SU-DHL-6 (cell line): ENCODE data around the gene CARD11.

Experiments
- H2AFZ ChIP-seq: fragments of 200-600 bp; sonication (generic); 2 replicates; pipeline ENCODE4 v1.6.1; 2014; ENCODE audit warnings: low read depth, mild to moderate bottlenecking, moderate library complexity, mixed read lengths, antibody characterized with exemption, low read length; ENCODE audit not compliant: severe bottlenecking
- H3F3A ChIP-seq: fragments of 200-600 bp; shearing (Covaris generic); 2 replicates; pipeline ENCODE4 v1.6.0; 2016; ENCODE audit warnings: antibody characterized with exemption, mild to moderate bottlenecking; ENCODE audit not compliant: insufficient read depth
- H3K27ac ChIP-seq: fragments of 200-600 bp; sonication (generic); 2 replicates; pipeline ENCODE4 v1.5.1; 2016; ENCODE audit warnings: low read depth, mild to moderate bottlenecking, low read length, moderate library complexity, mixed read lengths
- H3K27me3 ChIP-seq: fragments of 200-600 bp; sonication (generic), shearing (Covaris generic); 2 replicates; pipeline ENCODE4 v1.6.0; 2014; ENCODE audit warnings: mild to moderate bottlenecking, low read length
- H3K36me3 ChIP-seq: fragments of 200-600 bp; sonication (generic); 2 replicates; pipeline ENCODE4 v1.6.1; 2014; ENCODE audit warnings: mild to moderate bottlenecking, low read length, mixed read lengths
- H3K4me2 ChIP-seq: fragments of 300-600, 200-600 bp; shearing (Covaris generic), sonication (generic); 2 replicates; pipeline ENCODE4 v1.6.0; 2014; ENCODE audit warnings: low read length, low read depth, mild to moderate bottlenecking; ENCODE audit not compliant: poor library complexity, severe bottlenecking
- H3K4me3 ChIP-seq: fragments of 200-600 bp; sonication (generic); 2 replicates; pipeline ENCODE4 v1.5.1; 2014; ENCODE audit warnings: antibody characterized with exemption, low read length, mild to moderate bottlenecking, mixed read lengths; ENCODE audit not compliant: insufficient read depth, poor library complexity, severe bottlenecking
- H3K79me2 ChIP-seq: fragments of 200-600 bp; sonication (generic); 2 replicates; pipeline ENCODE4 v1.6.1; 2014; ENCODE audit warnings: mild to moderate bottlenecking, low read length, moderate library complexity; ENCODE audit not compliant: insufficient read depth
- H3K9ac ChIP-seq: fragments of 200-600 bp; sonication (generic); 2 replicates; pipeline ENCODE4 v1.7.0; 2014; ENCODE audit warnings: mild to moderate bottlenecking, low read length
- H3K9me2 ChIP-seq: fragments of 200-600 bp; sonication (generic); replicated peaks from 2 replicates; pipeline ENCODE4 v1.6.1; 2014; ENCODE audit warnings: low read length; ENCODE audit not compliant: insufficient read depth
- H3K9me3 ChIP-seq: fragments of 200-600 bp; sonication (generic); 2 replicates; pipeline ENCODE4 v1.6.1; 2014; ENCODE audit warnings: low read length, mixed read lengths; ENCODE audit not compliant: insufficient read depth
- H4K20me1 ChIP-seq: fragments of 200-600 bp; sonication (generic); 2 replicates; pipeline ENCODE4 v1.6.1; 2014; ENCODE audit warnings: low read depth, mild to moderate bottlenecking, antibody characterized with exemption, low read length, moderate library complexity, mixed read lengths
- CTCF ChIP-seq: fragments of 200-600 bp; sonication (generic); IDR thresholded peaks from one replicate; pipeline ENCODE4 v1.5.1; 2017; ENCODE audit warnings: antibody characterized with exemption, mild to moderate bottlenecking, low read length, moderate library complexity; ENCODE audit not compliant: insufficient read depth, poor library complexity, severe bottlenecking
- EZH2phosphoT487 ChIP-seq: fragments of 200-600 bp; sonication (generic), shearing (Covaris generic); conservative IDR thresholded peaks from 2 replicates; pipeline ENCODE4 v1.6.1; 2018; ENCODE audit warnings: mild to moderate bottlenecking, antibody characterized with exemption, low read length, moderate library complexity, mixed read lengths

The CARD11 gene

GRCh38 chr7:2909043-2909442, 134.6 kb downstream of the CARD11 start:
- H3K36me3 ChIP-seq, result no peaks in the 10 kb centered on the region
- no peak overlapping the region for H3K27ac ChIP-seq
- no peak overlapping the region for H3K4me2 ChIP-seq
- H2AFZ ChIP-seq, result no peak overlapping the region
- no peaks in the 10 kb centered on the region for H3K27me3 ChIP-seq
- H3K9ac ChIP-seq, result no peak overlapping the region
- no peaks in the 10 kb centered on the region for H3K9me2 ChIP-seq
- H4K20me1 ChIP-seq, result no peaks in the 10 kb centered on the region
- H3K79me2 ChIP-seq, result no peaks in the 10 kb centered on the region
- H3F3A ChIP-seq, result no peaks in the 10 kb centered on the region
- H3K4me3 ChIP-seq, result no peak overlapping the region
- no peaks in the 10 kb centered on the region for H3K9me3 ChIP-seq
- TF ChIP-seq CTCF, result no peak
- TF ChIP-seq EZH2phosphoT487, result no peak

- Histone ChIP-seq H3K27ac (peak overlapping the region; percentile 57), H3F3A (no peaks in the 10 kb centered on the region), H3K36me3 (no peaks in the 10 kb centered on the region), H3K4me2 (peak overlapping the region; percentile 7), H3K9ac (peak overlapping the region; percentile 0; the same call in 1 of the 2 replicates), H3K79me2 (no peaks in the 10 kb centered on the region), H3K9me3 (no peaks in the 10 kb centered on the region), H4K20me1 (no peaks in the 10 kb centered on the region), H2AFZ (no peak overlapping the region), H3K4me3 (no peak overlapping the region), H3K9me2 (no peaks in the 10 kb centered on the region), H3K27me3 (no peaks in the 10 kb centered on the region)
- TF ChIP-seq EZH2phosphoT487, result no peak
- TF ChIP-seq CTCF, result no peak
Measured at GRCh38 chr7:2908103-2908683, 135.5 kb downstream of the CARD11 start.

- H4K20me1 ChIP-seq, result no peaks in the 10 kb centered on the region
- H3K27me3 ChIP-seq, result no peaks in the 10 kb centered on the region
- H3F3A ChIP-seq, result no peaks in the 10 kb centered on the region
- H3K27ac ChIP-seq, result no peak overlapping the region
- H3K9me2 ChIP-seq, result no peaks in the 10 kb centered on the region
- no peaks in the 10 kb centered on the region for H3K9me3 ChIP-seq
- TF ChIP-seq CTCF (no peak), EZH2phosphoT487 (no peak)
- no peaks in the 10 kb centered on the region for H3K36me3 ChIP-seq
- H3K4me2 ChIP-seq, result no peak overlapping the region
- H3K4me3 ChIP-seq, result no peak overlapping the region
- H2AFZ ChIP-seq, result no peak overlapping the region
- H3K79me2 ChIP-seq, result no peaks in the 10 kb centered on the region
- no peak overlapping the region for H3K9ac ChIP-seq
Measured at GRCh38 chr7:2906197-2906931, 137.3 kb downstream of the CARD11 start.
